Activated B cell treated with CpG ODN at 0.5 μM for 24 hours (primary cell): ENCODE measurements around the gene FAT1. TPM values are rescaled to one million over a fixed set of nuclear protein-coding genes. Genes with fewer than 3 reads are reported as not detected.

Experiments
- ATAC-seq: fragments of 200-7000 bp; cut with Tn5 transposase; one replicate; pipeline ENCODE4 v1.10.0; 2021; ENCODE audit warnings: low read depth, mild to moderate bottlenecking, moderate library complexity
- CTCF ChIA-PET: fragments of 350-600 bp; sonication (Branson Sonifier 250); formaldehyde crosslinking; loops from one replicate; lab custom pipeline; 2021; ENCODE audit warnings: antibody characterized with exemption; lab: Charles Lee
- POLR2A ChIA-PET: fragments of 350-600 bp; sonication (Branson Sonifier 250); formaldehyde crosslinking; loops from one replicate; lab custom pipeline; 2021; ENCODE audit warnings: antibody characterized with exemption; lab: Charles Lee
- DNase-seq: peaks from one replicate; pipeline ENCODE4 v3.0.0; 2022
- H3K27ac Mint-ChIP-seq: one replicate; pipeline ENCODE4 v1.8.0; 2020; ENCODE audit warnings: mixed read lengths
- H3K27me3 Mint-ChIP-seq: one replicate; pipeline ENCODE4 v1.8.0; 2021; ENCODE audit warnings: mixed read lengths
- H3K36me3 Mint-ChIP-seq: one replicate; pipeline ENCODE4 v1.8.0; 2021; ENCODE audit warnings: low read depth, mixed read lengths
- H3K4me1 Mint-ChIP-seq: one replicate; pipeline ENCODE4 v1.8.0; 2021; ENCODE audit warnings: mixed read lengths
- H3K4me3 Mint-ChIP-seq: one replicate; pipeline ENCODE4 v1.8.0; 2020; ENCODE audit warnings: mild to moderate bottlenecking, mixed read lengths
- H3K9me3 Mint-ChIP-seq: one replicate; pipeline ENCODE4 v1.8.0; 2020; ENCODE audit warnings: mixed read lengths
- intact Hi-C: fragments of 100-400 bp; cut with micrococcal nuclease; formaldehyde crosslinking; loops from one replicate; pipeline ENCODE4 v1.15.1; 2024
- total RNA-seq: library from RNA; stranded (reverse); gene quantifications from 2 replicates; pipeline ENCODE4 v1.2.3, GENCODE V29; 2022
- TF ChIP-seq, protein P1 (sequence below): fragments of 200-600 bp; IDR thresholded peaks from one replicate; pipeline ENCODE4 v1.8.0; 2022; ENCODE audit warnings: antibody characterized with exemption, mild to moderate bottlenecking

The FAT1 gene
- total RNA-seq, 1 donor from 2014 or later, result not detected

GRCh38 chr4:186607490-186607889, 116.2 kb downstream of the FAT1 start:
- Mint-ChIP-seq H3K4me3 (no peak overlapping the region), H3K27ac (no peak overlapping the region), H3K27me3 (no peaks in the 10 kb centered on the region), H3K9me3 (no peaks in the 10 kb centered on the region), H3K4me1 (no peaks in the 10 kb centered on the region), H3K36me3 (no peaks in the 10 kb centered on the region)
- POLR2A ChIA-PET, result no interaction called here
- CTCF ChIA-PET, result no interaction called here
- DNase-seq, result no peak
- intact Hi-C loops, result no loop called here
- TF ChIP-seq, protein P1, sequence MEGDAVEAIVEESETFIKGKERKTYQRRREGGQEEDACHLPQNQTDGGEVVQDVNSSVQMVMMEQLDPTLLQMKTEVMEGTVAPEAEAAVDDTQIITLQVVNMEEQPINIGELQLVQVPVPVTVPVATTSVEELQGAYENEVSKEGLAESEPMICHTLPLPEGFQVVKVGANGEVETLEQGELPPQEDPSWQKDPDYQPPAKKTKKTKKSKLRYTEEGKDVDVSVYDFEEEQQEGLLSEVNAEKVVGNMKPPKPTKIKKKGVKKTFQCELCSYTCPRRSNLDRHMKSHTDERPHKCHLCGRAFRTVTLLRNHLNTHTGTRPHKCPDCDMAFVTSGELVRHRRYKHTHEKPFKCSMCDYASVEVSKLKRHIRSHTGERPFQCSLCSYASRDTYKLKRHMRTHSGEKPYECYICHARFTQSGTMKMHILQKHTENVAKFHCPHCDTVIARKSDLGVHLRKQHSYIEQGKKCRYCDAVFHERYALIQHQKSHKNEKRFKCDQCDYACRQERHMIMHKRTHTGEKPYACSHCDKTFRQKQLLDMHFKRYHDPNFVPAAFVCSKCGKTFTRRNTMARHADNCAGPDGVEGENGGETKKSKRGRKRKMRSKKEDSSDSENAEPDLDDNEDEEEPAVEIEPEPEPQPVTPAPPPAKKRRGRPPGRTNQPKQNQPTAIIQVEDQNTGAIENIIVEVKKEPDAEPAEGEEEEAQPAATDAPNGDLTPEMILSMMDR, result no peak
- ATAC-seq, result no peak

DNA sequence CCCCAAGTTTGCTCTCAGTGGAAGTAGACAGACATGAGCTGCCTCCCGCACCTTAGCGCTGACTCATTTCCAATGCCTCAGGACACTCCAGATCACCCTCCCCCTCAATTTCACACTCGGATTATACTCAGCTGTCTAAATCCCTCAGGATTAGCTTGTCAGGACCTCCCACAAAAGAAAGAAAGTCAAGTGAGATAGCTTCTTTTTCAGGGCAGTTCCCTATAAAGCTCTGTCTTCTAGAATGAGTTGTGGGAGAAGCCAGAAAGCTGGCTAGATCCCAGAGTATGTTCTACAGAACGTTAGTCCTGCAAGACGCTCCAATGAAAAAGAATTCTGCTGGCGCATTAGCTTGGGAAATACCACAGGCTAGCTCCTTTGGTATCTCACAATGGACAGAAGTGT, 117.1 kb downstream of the FAT1 start:
- Mint-ChIP-seq H3K4me3 (no peak overlapping the region), H3K27ac (no peak overlapping the region), H3K27me3 (no peaks in the 10 kb centered on the region), H3K9me3 (no peaks in the 10 kb centered on the region), H3K4me1 (no peaks in the 10 kb centered on the region), H3K36me3 (no peaks in the 10 kb centered on the region)
- ATAC-seq (no peak), DNase-seq (no peak)
- POLR2A ChIA-PET, result no interaction called here
- intact Hi-C loops, result no loop called here
- TF ChIP-seq, protein P1, result no peak
- CTCF ChIA-PET, result no interaction called here

- ATAC-seq (no peak), DNase-seq (no peak)
- no peak overlapping the region for H3K4me3 Mint-ChIP-seq
- no peak overlapping the region for H3K27ac Mint-ChIP-seq
- H3K36me3 Mint-ChIP-seq, result no peaks in the 10 kb centered on the region
- ChIA-PET CTCF (no interaction called here), POLR2A (no interaction called here)
- H3K27me3 Mint-ChIP-seq, result no peaks in the 10 kb centered on the region
- TF ChIP-seq, protein P1, result no peak
- intact Hi-C loops, result no loop called here
- no peaks in the 10 kb centered on the region for H3K4me1 Mint-ChIP-seq
- H3K9me3 Mint-ChIP-seq, result no peaks in the 10 kb centered on the region
Observed at GRCh38 chr4:186605261-186605865, 118.3 kb downstream of the FAT1 start.

GRCh38 chr4:186604124-186604807, 119.4 kb downstream of the FAT1 start:
- Mint-ChIP-seq H3K4me3 (no peak overlapping the region), H3K9me3 (no peaks in the 10 kb centered on the region), H3K27ac (no peak overlapping the region), H3K36me3 (no peaks in the 10 kb centered on the region), H3K27me3 (no peaks in the 10 kb centered on the region), H3K4me1 (no peaks in the 10 kb centered on the region)
- ChIA-PET CTCF (no interaction called here), POLR2A (no interaction called here)
- intact Hi-C loops, result no loop called here
- ATAC-seq (no peak), DNase-seq (no peak)
- TF ChIP-seq, protein P1, result no peak

DNA sequence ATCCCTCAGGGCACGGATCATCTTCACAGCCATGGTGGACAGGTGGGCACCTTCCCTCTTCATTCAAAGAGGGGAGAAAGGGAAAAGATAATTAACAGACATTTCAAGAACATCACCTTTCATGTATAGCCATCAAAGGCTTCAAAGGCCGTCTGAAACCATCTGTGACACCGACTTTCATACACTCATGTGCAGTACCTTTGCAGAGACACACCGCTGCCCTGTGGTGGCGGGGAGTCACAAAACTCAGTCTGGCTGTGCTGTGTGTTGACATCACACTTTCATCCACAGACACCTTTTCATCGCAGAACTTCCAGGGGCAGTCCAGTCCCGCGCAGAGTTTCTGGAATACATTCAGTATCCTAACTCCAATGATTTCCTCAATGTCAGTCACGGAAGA, 120.7 kb downstream of the FAT1 start:
- no peak overlapping the region for H3K27ac Mint-ChIP-seq
- ATAC-seq (no peak), DNase-seq (no peak)
- TF ChIP-seq, protein P1, result no peak
- H3K4me1 Mint-ChIP-seq, result no peaks in the 10 kb centered on the region
- H3K36me3 Mint-ChIP-seq, result no peaks in the 10 kb centered on the region
- H3K27me3 Mint-ChIP-seq, result no peaks in the 10 kb centered on the region
- ChIA-PET CTCF (no interaction called here), POLR2A (no interaction called here)
- intact Hi-C loops, result no loop called here
- no peaks in the 10 kb centered on the region for H3K9me3 Mint-ChIP-seq
- no peak overlapping the region for H3K4me3 Mint-ChIP-seq
